Lower leg skin (tissue), 4 donors: ENCODE data around the gene MAEA. TPM values are rescaled to one million over a fixed set of nuclear protein-coding genes. Genes with fewer than 3 reads are reported as not detected.
A peak's percentile ranks its signal among the peaks of the same experiment; 100 is the strongest.

ENCODE experiments used
- DNase-seq, 2 donors: peaks; one replicate each; pipeline ENCODE4 v3.0.0-alpha.2; 2019; ENCODE audit warnings: low spot score in 2 of 2
- H3K4me3 ChIP-seq: fragments of 200-600 bp; sonication (generic); 2 replicates; pipeline ENCODE4 v1.5.1; 2017; ENCODE audit warnings: mild to moderate bottlenecking, low read depth; ENCODE audit not compliant: poor library complexity, severe bottlenecking
- POLR2A ChIP-seq, 2 donors: fragments of 450-650 bp; IDR thresholded peaks; one replicate each; pipeline ENCODE4 v1.6.1; 2016 to 2017; ENCODE audit warnings: antibody characterized with exemption in 2 of 2, mild to moderate bottlenecking in 1 of 2, moderate library complexity in 1 of 2
- WGBS, 2 donors: methylation state at CpG; one replicate each; pipeline ENCODE4 v1.1.5; 2018; 5-methylcytosine and 5-hydroxymethylcytosine counted together
- intact Hi-C: fragments of 100-400 bp; cut with DNase I; formaldehyde crosslinking; loops from one replicate; pipeline ENCODE4 v1.15.0; 2023; ENCODE audit warnings: low total_unique reads
- total RNA-seq, 4 donors: library from RNA; depleted of rRNA; stranded (reverse); fragments of >200 nt; gene quantifications; one replicate each; pipeline ENCODE4 v1.1.0, GENCODE V29; 2016
- TF ChIP-seq, protein P1 (sequence below), 3 donors: fragments of 450-650 bp; IDR thresholded peaks; one replicate each; pipeline ENCODE4 v1.5.1; 2016; ENCODE audit warnings: antibody characterized with exemption in 3 of 3, mild to moderate bottlenecking in 3 of 3, moderate library complexity in 2 of 3

Gene MAEA
- total RNA-seq, 4 donors from 2014 or later: 79.6 to 124 (median 89.4) TPM

DNA sequence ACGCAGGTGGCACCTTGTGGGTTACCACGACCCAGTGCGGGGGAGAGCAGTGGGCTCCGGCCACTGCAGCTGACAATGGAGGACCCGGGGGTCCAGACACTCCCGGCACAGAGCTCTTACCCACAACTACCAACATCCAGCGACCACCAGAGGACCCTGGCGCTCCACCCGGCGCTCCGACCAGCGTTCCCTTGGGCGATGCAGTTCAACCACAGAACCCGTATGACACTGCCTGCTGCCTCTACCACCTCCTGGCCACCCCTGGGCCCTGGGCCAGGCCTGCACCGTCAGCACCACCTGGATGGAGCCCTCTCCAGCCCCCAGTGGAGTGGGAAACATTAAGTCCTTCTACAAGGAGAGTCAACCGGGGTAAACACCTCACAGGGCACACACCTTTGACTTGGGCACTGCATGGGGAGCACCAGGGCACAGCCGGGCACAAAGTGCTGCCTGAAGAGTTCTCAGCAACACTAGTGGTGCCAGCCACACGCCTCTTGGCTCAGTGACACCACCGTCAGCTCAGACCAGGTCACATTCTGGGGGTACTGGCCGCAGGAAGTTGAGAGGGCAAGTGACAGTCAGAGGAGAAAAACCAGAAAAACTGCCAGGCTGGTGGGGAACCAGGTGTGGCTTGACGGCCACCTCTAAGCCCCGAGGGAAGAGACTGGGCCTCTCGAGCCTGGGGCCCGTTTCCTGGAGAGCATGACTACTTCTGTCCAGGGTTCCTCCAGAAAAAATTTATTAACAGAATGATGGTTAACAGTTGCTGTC is 43.4 kb upstream of the MAEA start:
- no peak overlapping the region for H3K4me3 ChIP-seq
- intact Hi-C loops: loop anchor here (5.0 kb wide), 1 partner anchor 101 kb away; the partner anchor contains the start of gene UVSSA
- 44 to 50% methylated on average over 16 to 19 of the region's 24 CpGs for WGBS, 2 donors
- DNase-seq: peak in 1 of 2 donors; percentile 86
- TF ChIP-seq, protein P1, sequence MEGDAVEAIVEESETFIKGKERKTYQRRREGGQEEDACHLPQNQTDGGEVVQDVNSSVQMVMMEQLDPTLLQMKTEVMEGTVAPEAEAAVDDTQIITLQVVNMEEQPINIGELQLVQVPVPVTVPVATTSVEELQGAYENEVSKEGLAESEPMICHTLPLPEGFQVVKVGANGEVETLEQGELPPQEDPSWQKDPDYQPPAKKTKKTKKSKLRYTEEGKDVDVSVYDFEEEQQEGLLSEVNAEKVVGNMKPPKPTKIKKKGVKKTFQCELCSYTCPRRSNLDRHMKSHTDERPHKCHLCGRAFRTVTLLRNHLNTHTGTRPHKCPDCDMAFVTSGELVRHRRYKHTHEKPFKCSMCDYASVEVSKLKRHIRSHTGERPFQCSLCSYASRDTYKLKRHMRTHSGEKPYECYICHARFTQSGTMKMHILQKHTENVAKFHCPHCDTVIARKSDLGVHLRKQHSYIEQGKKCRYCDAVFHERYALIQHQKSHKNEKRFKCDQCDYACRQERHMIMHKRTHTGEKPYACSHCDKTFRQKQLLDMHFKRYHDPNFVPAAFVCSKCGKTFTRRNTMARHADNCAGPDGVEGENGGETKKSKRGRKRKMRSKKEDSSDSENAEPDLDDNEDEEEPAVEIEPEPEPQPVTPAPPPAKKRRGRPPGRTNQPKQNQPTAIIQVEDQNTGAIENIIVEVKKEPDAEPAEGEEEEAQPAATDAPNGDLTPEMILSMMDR (IDR thresholded peaks at IDR 0.05): no peak
- TF ChIP-seq POLR2A (IDR thresholded peaks at IDR 0.05): no peak

DNA sequence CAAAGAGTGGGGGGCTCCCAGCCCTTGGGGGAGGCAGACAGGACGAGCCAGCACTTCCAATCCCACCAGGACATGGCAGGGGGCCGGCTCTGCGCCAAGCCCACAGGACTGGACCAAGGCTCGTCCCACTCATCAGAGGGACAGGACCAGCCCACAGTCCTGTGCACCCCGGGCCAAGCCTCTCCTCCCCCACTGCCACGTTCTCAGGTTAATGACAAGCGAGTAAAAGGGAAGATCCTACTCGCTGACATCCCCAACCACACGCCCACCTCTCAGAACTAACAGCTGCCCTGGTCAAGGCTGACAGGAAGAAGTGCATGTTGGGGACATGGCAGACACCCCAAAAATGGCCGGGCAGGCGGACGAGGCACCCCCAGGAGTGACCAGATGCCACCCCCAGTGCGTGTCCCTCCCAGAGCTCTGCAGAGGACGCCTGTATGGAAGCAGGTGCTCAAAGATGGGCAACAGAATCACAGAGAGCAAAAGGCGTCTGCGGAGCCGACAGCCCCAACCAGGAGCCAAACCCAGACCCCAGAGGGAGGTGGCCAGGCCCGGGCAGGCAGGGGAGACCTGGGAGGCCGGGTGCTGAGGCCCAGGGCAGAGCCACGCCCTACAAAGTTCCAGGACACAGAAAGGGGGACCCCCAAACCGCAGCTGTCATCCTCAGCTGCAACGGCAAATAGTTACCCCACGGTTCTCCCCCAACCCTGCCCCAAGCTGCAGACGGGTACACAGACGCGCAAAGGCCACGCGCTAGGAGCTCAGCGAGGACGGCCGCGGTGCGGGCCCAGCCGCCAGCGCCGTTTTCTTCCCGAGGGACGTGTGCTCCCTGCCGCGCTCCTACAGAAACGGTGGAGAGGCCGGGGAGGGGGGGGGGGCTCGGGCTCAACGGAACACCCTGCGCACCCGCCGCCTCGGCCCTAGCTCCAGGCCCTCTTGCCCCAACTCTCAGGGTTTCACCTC is 42.5 kb upstream of the MAEA start:
- H3K4me3 ChIP-seq: peak overlapping the region; percentile 76
- TF ChIP-seq, protein P1 (IDR thresholded peaks at IDR 0.05): no peak
- no peak for TF ChIP-seq POLR2A (IDR thresholded peaks at IDR 0.05)
- 6 to 16% methylated on average over 25 to 47 of the region's 48 CpGs for WGBS, 2 donors
- DNase-seq: peak in 1 of 2 donors; percentile 87
- intact Hi-C loops: loop anchor here (5.0 kb wide), 1 partner anchor 100 kb away; the partner anchor contains the start of gene UVSSA

DNA sequence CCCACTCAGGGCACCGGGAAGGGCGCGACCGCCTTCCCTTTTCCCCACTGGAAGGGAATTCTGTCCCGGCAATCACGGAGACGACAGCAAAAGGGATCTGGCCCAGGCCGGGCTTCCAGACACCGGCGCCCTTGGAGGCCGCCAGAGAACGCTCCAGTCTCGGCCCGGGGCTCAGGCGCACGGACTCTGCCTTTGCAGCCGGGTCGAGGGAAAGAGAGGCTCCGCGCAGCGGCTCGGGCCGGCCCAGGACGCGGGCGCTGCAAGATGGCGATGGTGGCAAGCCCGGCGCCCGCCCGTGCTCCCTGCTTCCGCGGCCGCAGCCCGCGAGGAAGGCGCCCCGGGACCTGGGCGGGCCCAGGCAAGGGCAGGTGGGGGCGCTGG is 41.8 kb upstream of the MAEA start:
- WGBS, 2 donors: 0 to 1% methylated on average over 3 to 22 of the region's 40 CpGs
- no peak for TF ChIP-seq POLR2A (IDR thresholded peaks at IDR 0.05)
- TF ChIP-seq, protein P1 (IDR thresholded peaks at IDR 0.05): no peak
- peak in 1 of 2 donors; percentile 88 for DNase-seq
- intact Hi-C loops: loop anchor here (5.0 kb wide), 1 partner anchor 99 kb away; the partner anchor contains the start of gene UVSSA
- peak overlapping the region; percentile 76 for H3K4me3 ChIP-seq

DNA sequence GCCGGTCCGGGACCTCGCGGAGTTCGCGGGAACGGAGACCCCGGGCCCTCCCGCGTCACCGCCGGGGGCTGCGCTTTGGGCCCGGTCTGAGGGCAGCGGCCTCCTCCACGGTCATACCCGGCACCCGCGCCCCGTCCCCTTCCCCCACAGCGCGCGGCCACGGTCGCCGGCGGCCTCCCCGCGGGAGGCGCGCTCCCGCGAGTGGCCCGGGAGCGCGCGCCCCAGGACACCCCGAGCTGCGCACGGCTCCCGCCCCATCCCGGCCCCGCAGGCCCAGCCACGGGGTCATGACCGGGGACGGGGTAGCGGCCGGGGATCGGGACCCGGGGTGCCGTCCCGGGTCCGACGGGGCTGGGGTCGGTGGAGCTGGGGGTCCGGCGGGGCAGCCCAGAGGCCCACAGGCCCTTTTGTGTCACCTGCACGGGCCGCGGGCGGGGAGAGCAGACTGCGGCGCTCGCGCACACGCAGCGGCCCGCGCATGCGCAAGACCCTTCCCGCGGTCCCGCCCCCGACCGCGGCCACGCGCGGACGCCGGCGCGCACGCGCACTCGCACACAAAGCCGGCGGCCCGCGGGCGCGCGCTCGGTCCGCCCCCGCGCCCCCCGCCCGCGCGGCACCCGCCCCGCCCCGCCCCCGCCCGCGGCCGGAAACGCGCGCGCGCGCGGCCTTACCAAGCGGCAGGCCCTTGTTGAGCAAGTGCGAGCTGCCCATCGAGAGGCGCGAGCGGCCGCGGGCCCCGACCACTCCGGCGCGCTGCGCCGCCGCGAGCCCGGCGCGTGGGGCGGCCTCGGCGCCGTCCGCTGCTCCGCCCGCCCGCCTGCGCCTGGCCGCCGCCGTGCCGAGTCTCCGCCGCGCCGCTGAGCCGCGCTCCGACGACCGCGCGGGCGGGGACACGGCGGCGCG is 41.2 kb upstream of the MAEA start, which contains the start of gene CTBP1:
TSS of gene CTBP1 (minus strand) at position 886 of the 903 bp plus-strand sequence. CDS start 7,799 bp downstream, outside the sequence.
- TF ChIP-seq POLR2A (IDR thresholded peaks at IDR 0.05): peak in 1 of 2 donors; percentile 49
- TF ChIP-seq, protein P1 (IDR thresholded peaks at IDR 0.05): no peak
- DNase-seq: peak; percentile 66 to 93
- 0% methylated on average over 32 of the region's 163 CpGs for WGBS, 2 donors
- intact Hi-C loops: loop anchor here (5.0 kb wide), 1 partner anchor 99 kb away; the partner anchor contains the start of gene UVSSA
- H3K4me3 ChIP-seq: peak within 1 kb of the TSS; percentile 83
